VCaP (cell line): ENCODE data around the gene CACNA2D2.

Experiments used
- H3K27ac ChIP-seq: fragments of 450-650 bp; 2 replicates; pipeline ENCODE4 v1.5.1; 2017
- TF ChIP-seq, protein P1 (sequence below): fragments of 450-650 bp; conservative IDR thresholded peaks from 2 replicates; pipeline ENCODE4 v1.5.1; 2017; ENCODE audit warnings: mild to moderate bottlenecking, moderate library complexity

Gene CACNA2D2

DNA sequence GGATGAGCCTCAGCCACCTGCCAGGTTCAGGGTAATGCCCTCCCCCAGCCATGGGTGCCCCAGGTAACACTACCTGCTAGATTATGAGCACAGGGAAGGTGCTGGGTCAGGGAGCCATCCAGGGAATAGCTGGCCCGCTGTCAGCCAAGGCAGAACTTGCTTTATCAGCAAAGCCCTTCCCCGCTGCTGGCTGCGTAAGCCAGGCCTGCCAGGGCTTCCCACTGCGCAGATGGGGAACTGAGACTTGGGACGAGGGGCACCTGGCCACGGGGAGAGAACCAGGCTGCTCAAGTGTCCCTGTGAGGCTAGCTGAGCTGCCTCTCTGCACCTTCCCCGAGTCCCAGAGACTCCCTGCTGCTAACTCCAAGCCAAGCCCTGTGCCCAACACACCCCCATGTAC, 45.4 kb downstream of the CACNA2D2 start:
- TF ChIP-seq, protein P1, sequence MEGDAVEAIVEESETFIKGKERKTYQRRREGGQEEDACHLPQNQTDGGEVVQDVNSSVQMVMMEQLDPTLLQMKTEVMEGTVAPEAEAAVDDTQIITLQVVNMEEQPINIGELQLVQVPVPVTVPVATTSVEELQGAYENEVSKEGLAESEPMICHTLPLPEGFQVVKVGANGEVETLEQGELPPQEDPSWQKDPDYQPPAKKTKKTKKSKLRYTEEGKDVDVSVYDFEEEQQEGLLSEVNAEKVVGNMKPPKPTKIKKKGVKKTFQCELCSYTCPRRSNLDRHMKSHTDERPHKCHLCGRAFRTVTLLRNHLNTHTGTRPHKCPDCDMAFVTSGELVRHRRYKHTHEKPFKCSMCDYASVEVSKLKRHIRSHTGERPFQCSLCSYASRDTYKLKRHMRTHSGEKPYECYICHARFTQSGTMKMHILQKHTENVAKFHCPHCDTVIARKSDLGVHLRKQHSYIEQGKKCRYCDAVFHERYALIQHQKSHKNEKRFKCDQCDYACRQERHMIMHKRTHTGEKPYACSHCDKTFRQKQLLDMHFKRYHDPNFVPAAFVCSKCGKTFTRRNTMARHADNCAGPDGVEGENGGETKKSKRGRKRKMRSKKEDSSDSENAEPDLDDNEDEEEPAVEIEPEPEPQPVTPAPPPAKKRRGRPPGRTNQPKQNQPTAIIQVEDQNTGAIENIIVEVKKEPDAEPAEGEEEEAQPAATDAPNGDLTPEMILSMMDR: no peak
- H3K27ac ChIP-seq: no peak overlapping the region

GRCh38 chr3:50455161-50456018, 48.0 kb downstream of the CACNA2D2 start:
- TF ChIP-seq, protein P1: no peak
- no peak overlapping the region for H3K27ac ChIP-seq

- TF ChIP-seq, protein P1: no peak
- H3K27ac ChIP-seq: no peak overlapping the region
These were observed 48.9 kb downstream of the CACNA2D2 start for GRCh38 chr3:50454481-50455070.

DNA sequence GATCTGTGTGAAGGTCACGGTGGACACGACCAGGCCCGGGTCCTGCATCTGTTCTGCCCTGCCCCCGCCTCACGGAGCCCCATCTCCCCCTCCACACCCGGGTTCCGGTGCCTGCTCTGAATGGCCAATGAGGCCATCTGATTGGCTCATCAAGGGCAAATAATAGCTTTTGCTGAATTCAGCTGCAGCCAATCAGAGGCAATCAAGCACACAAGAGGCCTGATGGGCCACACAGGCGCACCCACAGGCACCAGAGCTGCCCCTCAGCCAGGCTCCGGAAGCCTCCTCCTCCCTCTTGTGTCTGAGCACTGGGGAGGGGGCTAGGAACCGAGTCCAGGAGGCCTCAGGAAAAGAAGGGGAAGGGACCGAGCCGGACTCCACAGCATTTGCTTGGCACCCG, 49.5 kb downstream of the CACNA2D2 start:
- TF ChIP-seq, protein P1: no peak
- H3K27ac ChIP-seq: no peak overlapping the region

DNA sequence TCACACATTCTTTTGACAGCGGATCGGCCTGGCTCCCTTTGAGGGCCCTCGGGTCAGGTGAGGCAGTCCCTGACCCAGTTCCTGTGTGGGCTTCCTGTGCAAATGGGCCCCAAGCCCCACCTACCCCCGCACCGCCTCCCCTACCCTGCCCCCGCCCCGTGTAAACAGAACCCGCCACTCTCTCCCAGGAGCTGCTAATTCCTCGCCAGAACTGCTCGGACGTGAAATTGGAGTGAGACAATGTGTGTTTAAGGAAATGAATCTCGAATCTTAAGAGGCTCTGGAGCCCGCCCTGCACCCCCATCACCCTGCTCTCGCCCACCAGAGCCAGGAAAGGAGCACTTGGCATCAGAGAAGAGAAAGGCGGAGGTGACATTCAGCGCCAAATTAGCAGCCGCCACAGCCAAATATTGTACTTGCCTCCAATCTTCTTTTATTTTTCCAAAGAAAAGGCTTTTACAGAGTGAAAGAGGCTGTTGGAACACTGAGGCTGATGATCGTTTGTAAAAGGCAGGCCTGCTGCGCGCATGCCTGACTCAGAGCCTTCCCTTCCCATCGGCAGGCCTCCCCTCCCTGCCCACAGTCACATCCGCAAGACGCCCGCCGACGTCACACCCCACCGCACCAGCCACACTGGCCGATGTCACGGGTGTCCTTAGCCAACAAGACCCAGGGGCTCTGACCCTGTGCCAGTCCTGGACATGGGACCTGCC, 53.1 kb downstream of the CACNA2D2 start:
- peak overlapping the region; percentile 63 for H3K27ac ChIP-seq
- TF ChIP-seq, protein P1: no peak

GRCh38 chr3:50448752-50449539, 54.5 kb downstream of the CACNA2D2 start:
- no peak overlapping the region for H3K27ac ChIP-seq
- TF ChIP-seq, protein P1: no peak
